Measurements from ENCODE around the gene PDE4D.

DNA sequence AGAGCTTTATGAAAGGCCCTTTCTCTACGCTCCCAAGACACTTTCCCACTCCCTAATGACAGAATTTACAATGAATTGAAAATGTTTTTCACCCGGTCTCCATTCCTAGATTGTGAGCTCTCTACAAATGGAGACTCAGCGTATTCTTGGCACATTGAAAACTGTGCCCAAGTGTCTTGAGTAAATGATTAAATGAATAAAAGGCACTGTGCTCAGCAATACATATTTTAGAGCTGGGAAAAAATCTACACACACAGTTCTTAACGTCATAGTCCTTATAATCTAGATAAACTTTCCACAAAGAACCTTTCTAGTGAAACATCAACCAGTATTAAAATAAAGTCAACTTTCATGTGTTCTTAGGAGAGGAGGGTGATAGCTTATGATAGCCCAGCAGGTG lies 676.7 kb downstream of the PDE4D start:
- no peak for TF ChIP-seq POLR2A (IDR thresholded peaks at IDR 0.05)
- TF ChIP-seq, protein P1, sequence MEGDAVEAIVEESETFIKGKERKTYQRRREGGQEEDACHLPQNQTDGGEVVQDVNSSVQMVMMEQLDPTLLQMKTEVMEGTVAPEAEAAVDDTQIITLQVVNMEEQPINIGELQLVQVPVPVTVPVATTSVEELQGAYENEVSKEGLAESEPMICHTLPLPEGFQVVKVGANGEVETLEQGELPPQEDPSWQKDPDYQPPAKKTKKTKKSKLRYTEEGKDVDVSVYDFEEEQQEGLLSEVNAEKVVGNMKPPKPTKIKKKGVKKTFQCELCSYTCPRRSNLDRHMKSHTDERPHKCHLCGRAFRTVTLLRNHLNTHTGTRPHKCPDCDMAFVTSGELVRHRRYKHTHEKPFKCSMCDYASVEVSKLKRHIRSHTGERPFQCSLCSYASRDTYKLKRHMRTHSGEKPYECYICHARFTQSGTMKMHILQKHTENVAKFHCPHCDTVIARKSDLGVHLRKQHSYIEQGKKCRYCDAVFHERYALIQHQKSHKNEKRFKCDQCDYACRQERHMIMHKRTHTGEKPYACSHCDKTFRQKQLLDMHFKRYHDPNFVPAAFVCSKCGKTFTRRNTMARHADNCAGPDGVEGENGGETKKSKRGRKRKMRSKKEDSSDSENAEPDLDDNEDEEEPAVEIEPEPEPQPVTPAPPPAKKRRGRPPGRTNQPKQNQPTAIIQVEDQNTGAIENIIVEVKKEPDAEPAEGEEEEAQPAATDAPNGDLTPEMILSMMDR (IDR thresholded peaks at IDR 0.05), result no peak

Measured in right lobe of liver (tissue), 4 donors.